ENCODE data around the gene BMPER.
A peak's percentile ranks its signal among the peaks of the same experiment; 100 is the strongest.

BMPER gene

GRCh38 chr7:34100661-34101060 is 195.3 kb downstream of the BMPER start:
- DNase-seq: no peak

- no peak for DNase-seq
Measured at GRCh38 chr7:34104115-34104514, 198.8 kb downstream of the BMPER start.

GRCh38 chr7:34104992-34105391 is 199.7 kb downstream of the BMPER start:
- DNase-seq: no peak

- peak; percentile 28 for DNase-seq
Measured at GRCh38 chr7:34107276-34107675, 201.9 kb downstream of the BMPER start.

GRCh38 chr7:34108165-34108564 is 202.8 kb downstream of the BMPER start:
- DNase-seq: no peak

GRCh38 chr7:34109936-34110780 is 204.8 kb downstream of the BMPER start:
- peak; percentile 32 for DNase-seq

- DNase-seq: no peak
Measured at GRCh38 chr7:34111031-34111430, 205.7 kb downstream of the BMPER start.

GRCh38 chr7:34115503-34115902 is 210.2 kb downstream of the BMPER start:
- no peak for DNase-seq

GRCh38 chr7:34117573-34117972 is 212.2 kb downstream of the BMPER start:
- DNase-seq: no peak

GRCh38 chr7:34121366-34121765 is 216.0 kb downstream of the BMPER start:
- DNase-seq: no peak

GRCh38 chr7:34123316-34123715 is 218.0 kb downstream of the BMPER start:
- no peak for DNase-seq

GRCh38 chr7:34124765-34125164 is 219.4 kb downstream of the BMPER start:
- DNase-seq: no peak

- DNase-seq: peak; percentile 70
Measured at GRCh38 chr7:34128762-34129161, 223.4 kb downstream of the BMPER start.

- no peak for DNase-seq
Measured at GRCh38 chr7:34130558-34131295, 225.4 kb downstream of the BMPER start.

- no peak for DNase-seq
Measured at GRCh38 chr7:34131371-34131770, 226.0 kb downstream of the BMPER start.

- peak; percentile 78 for DNase-seq
Measured at GRCh38 chr7:34133356-34133982, 228.1 kb downstream of the BMPER start.

GRCh38 chr7:34133983-34134782 is 228.8 kb downstream of the BMPER start:
- peak; percentile 42 for DNase-seq

GRCh38 chr7:34135924-34136323 is 230.6 kb downstream of the BMPER start:
- DNase-seq: no peak

GRCh38 chr7:34136698-34137097 is 231.4 kb downstream of the BMPER start:
- no peak for DNase-seq

- no peak for DNase-seq
Measured at GRCh38 chr7:34137176-34137575, 231.8 kb downstream of the BMPER start.

- no peak for DNase-seq
Measured at GRCh38 chr7:34138483-34138882, 233.1 kb downstream of the BMPER start.

GRCh38 chr7:34139086-34139485 is 233.7 kb downstream of the BMPER start:
- no peak for DNase-seq

GRCh38 chr7:34140066-34140465 is 234.7 kb downstream of the BMPER start:
- DNase-seq: no peak
